ENCODE measurements around the gene C18orf54. TPM values are rescaled to one million over a fixed set of nuclear protein-coding genes. Genes with fewer than 3 reads are reported as not detected.

The C18orf54 gene
- total RNA-seq, 1 experiment from 2014 or later: 7.2 TPM

DNA sequence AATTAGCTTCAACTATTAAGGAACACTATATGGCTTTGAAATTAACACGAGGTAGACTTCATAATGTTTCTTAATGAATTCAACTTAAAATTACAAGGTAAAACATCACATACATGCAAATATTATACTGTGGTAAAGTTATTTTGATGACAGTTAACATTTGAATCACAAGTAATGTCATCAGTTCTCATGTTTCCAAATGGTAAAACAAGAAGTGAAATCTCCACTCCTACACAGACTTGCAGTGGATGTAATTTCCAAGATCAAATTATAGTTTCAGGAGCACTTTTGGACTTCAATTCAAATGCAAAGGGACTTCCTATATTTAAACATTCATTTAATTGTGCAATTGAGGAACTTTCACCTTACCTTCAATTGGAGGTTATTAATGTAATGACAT, 39.1 kb downstream of the C18orf54 start:
- DNase-seq: no peak
- POLR2A ChIA-PET: no interaction called here
- Mint-ChIP-seq H3K9me3 (ENCODE audit: unreplicated experiment) (no peaks in the 10 kb centered on the region), H3K27me3 (ENCODE audit: insufficient read depth, unreplicated experiment) (no peaks in the 10 kb centered on the region), H3K4me3 (ENCODE audit: unreplicated experiment) (no peak overlapping the region), H3K27ac (ENCODE audit: unreplicated experiment) (no peak overlapping the region), H3K36me3 (ENCODE audit: insufficient read depth, unreplicated experiment) (no peaks in the 10 kb centered on the region), H3K4me1 (ENCODE audit: low read depth, unreplicated experiment) (no peaks in the 10 kb centered on the region)
- Histone ChIP-seq H3K36me3 (ENCODE audit: control insufficient read depth, insufficient read depth, low read length) (no peaks in the 10 kb centered on the region), H3K4me1 (no peaks in the 10 kb centered on the region), H3K9me3 (no peaks in the 10 kb centered on the region), H3K27me3 (replicated peaks; ENCODE audit: control insufficient read depth, insufficient read depth, low read length) (no peaks in the 10 kb centered on the region), H3K4me3 (ENCODE audit: low read depth, low read length) (no peak overlapping the region)
- CTCF ChIA-PET: no interaction called here
- intact Hi-C loops (cut with micrococcal nuclease; ENCODE audit: unreplicated experiment): no loop called here
- BruUV-seq (replicated peaks): no TSS peak
- TF ChIP-seq, protein P1, sequence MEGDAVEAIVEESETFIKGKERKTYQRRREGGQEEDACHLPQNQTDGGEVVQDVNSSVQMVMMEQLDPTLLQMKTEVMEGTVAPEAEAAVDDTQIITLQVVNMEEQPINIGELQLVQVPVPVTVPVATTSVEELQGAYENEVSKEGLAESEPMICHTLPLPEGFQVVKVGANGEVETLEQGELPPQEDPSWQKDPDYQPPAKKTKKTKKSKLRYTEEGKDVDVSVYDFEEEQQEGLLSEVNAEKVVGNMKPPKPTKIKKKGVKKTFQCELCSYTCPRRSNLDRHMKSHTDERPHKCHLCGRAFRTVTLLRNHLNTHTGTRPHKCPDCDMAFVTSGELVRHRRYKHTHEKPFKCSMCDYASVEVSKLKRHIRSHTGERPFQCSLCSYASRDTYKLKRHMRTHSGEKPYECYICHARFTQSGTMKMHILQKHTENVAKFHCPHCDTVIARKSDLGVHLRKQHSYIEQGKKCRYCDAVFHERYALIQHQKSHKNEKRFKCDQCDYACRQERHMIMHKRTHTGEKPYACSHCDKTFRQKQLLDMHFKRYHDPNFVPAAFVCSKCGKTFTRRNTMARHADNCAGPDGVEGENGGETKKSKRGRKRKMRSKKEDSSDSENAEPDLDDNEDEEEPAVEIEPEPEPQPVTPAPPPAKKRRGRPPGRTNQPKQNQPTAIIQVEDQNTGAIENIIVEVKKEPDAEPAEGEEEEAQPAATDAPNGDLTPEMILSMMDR (IDR thresholded peaks at IDR 0.05; ENCODE audit: insufficient read depth in 1 of 2, low read depth in 1 of 2, low read length in 1 of 2, severe bottlenecking in 1 of 2, unreplicated experiment in 1 of 2): no peak

- H3K36me3 Mint-ChIP-seq (ENCODE audit: insufficient read depth, unreplicated experiment): no peaks in the 10 kb centered on the region
- TF ChIP-seq, protein P1 (IDR thresholded peaks at IDR 0.05; ENCODE audit: insufficient read depth in 1 of 2, low read depth in 1 of 2, low read length in 1 of 2, severe bottlenecking in 1 of 2, unreplicated experiment in 1 of 2): no peak
- H3K4me3 ChIP-seq (ENCODE audit: low read depth, low read length): no peak overlapping the region
- no peak overlapping the region for H3K4me3 Mint-ChIP-seq (ENCODE audit: unreplicated experiment)
- no peak for DNase-seq
- POLR2A ChIA-PET: no interaction called here
- BruUV-seq (replicated peaks): no TSS peak
- no peaks in the 10 kb centered on the region for H3K27me3 ChIP-seq (replicated peaks; ENCODE audit: control insufficient read depth, insufficient read depth, low read length)
- no peaks in the 10 kb centered on the region for H3K27me3 Mint-ChIP-seq (ENCODE audit: insufficient read depth, unreplicated experiment)
- CTCF ChIA-PET: no interaction called here
- intact Hi-C loops (cut with micrococcal nuclease; ENCODE audit: unreplicated experiment): no loop called here
- H3K36me3 ChIP-seq (ENCODE audit: control insufficient read depth, insufficient read depth, low read length): no peaks in the 10 kb centered on the region
- H3K9me3 Mint-ChIP-seq (ENCODE audit: unreplicated experiment): no peaks in the 10 kb centered on the region
- no peaks in the 10 kb centered on the region for H3K4me1 ChIP-seq
- no peak overlapping the region for H3K27ac Mint-ChIP-seq (ENCODE audit: unreplicated experiment)
- H3K4me1 Mint-ChIP-seq (ENCODE audit: low read depth, unreplicated experiment): no peaks in the 10 kb centered on the region
- H3K9me3 ChIP-seq: no peaks in the 10 kb centered on the region
These were observed 47.6 kb downstream of the C18orf54 start for GRCh38 chr18:54405290-54405689.

- Histone ChIP-seq H3K36me3 (ENCODE audit: control insufficient read depth, insufficient read depth, low read length) (no peaks in the 10 kb centered on the region), H3K27me3 (replicated peaks; ENCODE audit: control insufficient read depth, insufficient read depth, low read length) (no peaks in the 10 kb centered on the region), H3K9me3 (no peaks in the 10 kb centered on the region), H3K4me1 (no peaks in the 10 kb centered on the region), H3K4me3 (ENCODE audit: low read depth, low read length) (no peak overlapping the region)
- no TSS peak for BruUV-seq (replicated peaks)
- no peak overlapping the region for H3K4me3 Mint-ChIP-seq (ENCODE audit: unreplicated experiment)
- no peak overlapping the region for H3K27ac Mint-ChIP-seq (ENCODE audit: unreplicated experiment)
- POLR2A ChIA-PET: no interaction called here
- H3K4me1 Mint-ChIP-seq (ENCODE audit: low read depth, unreplicated experiment): no peaks in the 10 kb centered on the region
- no peaks in the 10 kb centered on the region for H3K9me3 Mint-ChIP-seq (ENCODE audit: unreplicated experiment)
- intact Hi-C loops (cut with micrococcal nuclease; ENCODE audit: unreplicated experiment): no loop called here
- H3K36me3 Mint-ChIP-seq (ENCODE audit: insufficient read depth, unreplicated experiment): no peaks in the 10 kb centered on the region
- H3K27me3 Mint-ChIP-seq (ENCODE audit: insufficient read depth, unreplicated experiment): no peaks in the 10 kb centered on the region
- TF ChIP-seq, protein P1 (IDR thresholded peaks at IDR 0.05; ENCODE audit: insufficient read depth in 1 of 2, low read depth in 1 of 2, low read length in 1 of 2, severe bottlenecking in 1 of 2, unreplicated experiment in 1 of 2): no peak
- CTCF ChIA-PET: no interaction called here
- no peak for DNase-seq
These were observed 54.1 kb downstream of the C18orf54 start for GRCh38 chr18:54411781-54412180.
